ENCODE data around the gene MIER3. TPM values are rescaled to one million over a fixed set of nuclear protein-coding genes. Genes with fewer than 3 reads are reported as not detected.

Gene MIER3
- total RNA-seq, 1 donor from 2014 or later: 37.6 TPM

DNA sequence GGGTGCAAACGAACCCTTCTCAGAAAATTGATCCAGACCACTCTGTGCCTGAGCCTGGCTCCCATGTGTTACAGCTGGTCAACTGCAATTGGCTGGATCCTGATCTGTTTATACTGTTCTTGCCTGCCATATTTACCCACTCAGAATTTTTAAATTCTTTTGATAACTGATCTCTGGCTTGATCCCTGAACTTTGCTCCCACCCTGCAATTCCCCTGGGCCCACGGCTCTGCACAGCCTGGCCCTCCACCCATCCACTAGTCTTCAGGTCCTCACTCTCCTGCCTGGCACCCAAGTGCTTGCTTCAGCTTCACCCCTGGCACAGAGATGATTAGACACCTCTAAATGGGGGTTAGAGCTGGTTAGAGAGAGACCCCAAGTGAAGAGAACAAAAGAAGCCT, 25.9 kb upstream of the MIER3 start:
- no peaks in the 10 kb centered on the region for H3K9me3 Mint-ChIP-seq
- H3K27ac Mint-ChIP-seq: no peak overlapping the region
- H3K4me1 Mint-ChIP-seq: no peaks in the 10 kb centered on the region
- no peak for DNase-seq
- no peaks in the 10 kb centered on the region for H3K36me3 Mint-ChIP-seq (ENCODE audit: low read depth)
- H3K27me3 Mint-ChIP-seq: peaks cover 31% of the 10 kb centered on the region
- intact Hi-C loops (cut with micrococcal nuclease): no loop called here
- H3K4me3 Mint-ChIP-seq: no peak overlapping the region

DNA sequence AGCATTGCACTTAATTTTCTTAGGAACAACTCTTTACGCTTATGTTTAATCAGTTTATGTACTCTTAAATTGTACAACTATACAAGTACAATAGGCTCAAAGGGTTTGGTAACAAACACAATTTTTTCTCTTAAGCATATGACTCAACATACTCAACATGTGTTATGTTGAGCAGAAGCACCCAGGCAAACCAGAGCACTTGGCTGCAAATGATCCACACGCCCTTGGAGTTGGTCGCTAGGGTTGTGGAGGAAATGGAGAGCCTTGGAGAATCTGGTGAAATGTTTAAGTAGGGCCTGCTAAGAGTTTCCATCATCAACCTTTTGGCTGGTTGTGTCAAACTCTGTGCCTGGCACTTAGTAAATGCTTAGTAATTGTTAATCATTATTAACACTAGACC, 25.1 kb upstream of the MIER3 start:
- no peak overlapping the region for H3K4me3 Mint-ChIP-seq
- no peaks in the 10 kb centered on the region for H3K4me1 Mint-ChIP-seq
- intact Hi-C loops (cut with micrococcal nuclease): no loop called here

DNA sequence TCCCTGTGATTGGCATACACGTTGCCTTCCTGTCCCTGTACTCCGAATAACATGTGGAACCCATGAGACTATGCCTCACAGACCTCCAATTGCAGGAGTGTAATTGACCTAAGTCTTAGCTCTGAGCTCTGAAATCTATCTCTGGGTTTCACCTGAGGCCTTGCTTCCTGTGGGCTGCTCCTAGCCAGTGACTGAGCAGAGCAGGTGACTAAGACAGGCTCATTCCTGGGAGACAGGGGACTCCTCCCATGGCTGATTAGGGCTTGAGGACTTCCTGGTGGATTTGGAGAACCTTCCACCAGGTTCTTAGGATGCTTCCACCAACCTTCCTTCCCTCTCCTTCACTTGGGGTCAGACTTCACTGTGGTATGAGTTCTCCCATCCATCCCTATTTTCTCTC, 22.3 kb upstream of the MIER3 start:
- intact Hi-C loops (cut with micrococcal nuclease): no loop called here
- Mint-ChIP-seq H3K36me3 (ENCODE audit: low read depth) (no peaks in the 10 kb centered on the region), H3K9me3 (no peaks in the 10 kb centered on the region), H3K27ac (no peak overlapping the region), H3K4me1 (no peaks in the 10 kb centered on the region), H3K27me3 (peaks cover 27% of the 10 kb centered on the region), H3K4me3 (no peak overlapping the region)
- DNase-seq: no peak

More for the DNA sequence above, 25.1 kb upstream of the MIER3 start:
- no peak for DNase-seq
- Mint-ChIP-seq H3K9me3 (no peaks in the 10 kb centered on the region), H3K27me3 (peaks cover 32% of the 10 kb centered on the region), H3K27ac (no peak overlapping the region), H3K36me3 (ENCODE audit: low read depth) (no peaks in the 10 kb centered on the region)

DNA sequence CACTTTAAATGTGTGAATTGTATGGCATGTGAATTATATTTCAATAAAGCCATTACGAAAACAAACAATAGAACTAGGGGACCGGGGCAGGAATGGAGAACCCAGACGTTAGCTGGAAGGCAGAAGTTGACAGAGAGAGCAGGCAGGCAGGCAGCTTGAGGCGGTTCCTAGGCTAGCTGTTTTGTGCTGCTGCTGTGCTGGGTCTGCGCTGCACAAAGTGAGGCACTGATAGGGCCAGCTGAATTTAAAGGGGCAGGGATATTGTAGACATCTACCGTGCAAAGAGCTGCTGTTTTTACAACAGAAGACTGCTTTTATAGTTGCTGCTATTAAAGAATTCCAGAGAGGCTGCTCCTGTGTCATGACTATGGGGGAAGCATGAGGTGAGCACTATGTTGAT, 21.6 kb upstream of the MIER3 start:
- Mint-ChIP-seq H3K9me3 (no peaks in the 10 kb centered on the region), H3K36me3 (ENCODE audit: low read depth) (no peaks in the 10 kb centered on the region), H3K27me3 (peaks cover 27% of the 10 kb centered on the region), H3K4me1 (no peaks in the 10 kb centered on the region), H3K4me3 (no peak overlapping the region), H3K27ac (no peak overlapping the region)
- DNase-seq: no peak
- intact Hi-C loops (cut with micrococcal nuclease): no loop called here

DNA sequence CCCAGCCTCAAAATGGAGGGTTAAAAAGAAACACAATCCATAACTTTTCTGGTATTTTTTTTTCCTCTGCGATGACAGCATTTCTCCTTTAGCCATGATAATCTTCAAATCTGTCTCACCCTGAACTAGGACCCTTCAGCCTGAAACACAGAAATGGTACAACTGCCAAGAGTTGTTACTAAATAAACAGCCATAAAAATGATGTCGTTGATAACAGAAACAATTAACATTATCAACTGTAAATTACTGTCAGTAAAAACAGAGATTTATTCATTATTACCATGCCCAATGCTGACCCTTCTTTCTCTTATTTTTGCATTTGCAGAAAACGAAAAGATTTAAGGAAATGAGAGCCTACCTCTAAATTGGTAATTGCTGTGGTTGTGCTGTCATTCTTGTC, 19.4 kb upstream of the MIER3 start:
- Mint-ChIP-seq H3K9me3 (no peaks in the 10 kb centered on the region), H3K36me3 (ENCODE audit: low read depth) (no peaks in the 10 kb centered on the region), H3K4me3 (no peak overlapping the region), H3K4me1 (no peaks in the 10 kb centered on the region), H3K27me3 (peaks cover 36% of the 10 kb centered on the region), H3K27ac (no peak overlapping the region)
- intact Hi-C loops (cut with micrococcal nuclease): no loop called here
- DNase-seq: no peak

DNA sequence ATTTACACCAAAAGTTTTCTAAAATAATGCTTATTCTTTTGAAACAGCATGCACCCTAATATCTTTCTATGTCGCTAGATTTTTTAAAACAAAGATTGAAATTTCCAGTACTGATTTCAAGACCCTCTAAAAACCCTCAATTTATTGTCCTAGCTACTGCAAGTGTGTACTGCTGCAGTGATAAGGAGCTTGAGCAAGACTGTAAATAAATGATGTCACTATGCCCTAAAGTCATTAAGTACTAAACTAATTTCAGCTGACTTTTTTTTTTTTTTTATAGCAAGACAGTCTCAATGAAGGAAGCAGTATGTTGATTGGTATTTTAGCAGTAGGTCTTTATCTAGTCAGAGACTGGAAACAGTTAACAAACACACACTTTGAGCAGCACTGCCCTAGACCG, 12.2 kb upstream of the MIER3 start:
- H3K27ac Mint-ChIP-seq: no peak overlapping the region
- no peaks in the 10 kb centered on the region for H3K4me1 Mint-ChIP-seq
- H3K4me3 Mint-ChIP-seq: no peak overlapping the region
- no peaks in the 10 kb centered on the region for H3K9me3 Mint-ChIP-seq
- DNase-seq: no peak
- H3K27me3 Mint-ChIP-seq: peaks cover 64% of the 10 kb centered on the region
- H3K36me3 Mint-ChIP-seq (ENCODE audit: low read depth): no peaks in the 10 kb centered on the region
- intact Hi-C loops (cut with micrococcal nuclease): no loop called here

DNA sequence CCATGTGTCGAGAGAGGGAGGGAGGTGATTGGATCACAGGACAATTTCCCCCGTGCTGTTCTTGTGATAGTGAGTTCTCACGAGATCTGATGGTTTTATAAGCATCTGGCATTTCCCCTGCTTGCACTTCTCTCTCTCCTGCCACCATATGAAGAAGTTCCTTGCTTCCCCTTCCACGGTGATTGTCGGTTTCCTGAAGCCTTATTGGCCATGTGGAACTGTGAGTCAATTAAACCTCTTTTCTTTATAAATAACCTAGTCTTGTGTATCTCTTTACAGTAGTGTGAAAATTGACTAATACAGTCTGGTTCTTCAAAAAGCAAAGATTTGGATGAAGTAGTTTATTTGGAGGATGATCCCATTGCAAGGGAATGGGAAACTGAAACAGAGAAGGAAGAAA, 11.3 kb upstream of the MIER3 start:
- intact Hi-C loops (cut with micrococcal nuclease): no loop called here
- Mint-ChIP-seq H3K4me1 (no peaks in the 10 kb centered on the region), H3K36me3 (ENCODE audit: low read depth) (no peaks in the 10 kb centered on the region), H3K9me3 (no peaks in the 10 kb centered on the region), H3K27ac (no peak overlapping the region), H3K27me3 (peaks cover 67% of the 10 kb centered on the region), H3K4me3 (no peak overlapping the region)
- no peak for DNase-seq

DNA sequence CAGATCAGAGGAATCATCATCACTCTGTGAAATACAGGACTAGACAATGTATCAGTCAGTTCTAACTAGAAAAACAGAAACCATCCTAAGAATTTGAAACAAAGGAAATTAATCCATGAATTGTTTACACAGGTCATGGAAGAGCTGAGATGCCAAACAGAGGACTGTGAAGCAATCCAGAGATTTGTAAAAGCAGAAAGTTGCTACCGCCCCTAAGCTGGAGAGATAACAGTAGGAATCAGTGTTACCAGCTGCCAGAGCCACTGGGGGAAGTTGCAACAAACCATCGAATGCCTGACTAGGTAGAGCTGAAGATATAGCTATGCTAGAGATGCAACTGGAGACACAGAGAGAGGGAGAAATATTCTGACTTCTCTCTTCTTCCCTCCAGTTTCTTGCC, 10.4 kb upstream of the MIER3 start:
- DNase-seq: no peak
- Mint-ChIP-seq H3K4me3 (no peak overlapping the region), H3K9me3 (no peaks in the 10 kb centered on the region), H3K4me1 (no peaks in the 10 kb centered on the region), H3K27me3 (peaks cover 72% of the 10 kb centered on the region), H3K36me3 (ENCODE audit: low read depth) (no peaks in the 10 kb centered on the region), H3K27ac (no peak overlapping the region)
- intact Hi-C loops (cut with micrococcal nuclease): no loop called here

DNA sequence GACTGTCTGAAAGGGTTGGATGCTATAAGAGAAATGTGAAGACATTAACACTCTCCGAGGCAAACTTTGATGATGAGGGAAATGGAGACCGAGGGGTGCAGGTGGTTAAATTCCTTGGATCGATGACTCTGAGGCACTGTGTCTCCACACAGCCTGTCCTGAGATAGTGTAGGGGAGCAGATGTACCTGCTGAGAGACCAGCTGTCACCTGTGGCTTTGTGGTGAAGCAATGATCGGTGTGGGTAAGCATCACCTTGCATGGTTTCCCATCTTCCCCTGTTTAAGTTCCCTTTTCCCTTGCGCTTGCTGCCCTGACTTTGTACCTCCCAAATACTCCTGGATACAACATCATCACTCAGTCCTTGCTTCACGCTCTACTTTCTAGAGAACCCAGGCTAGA, 9.8 kb upstream of the MIER3 start:
- Mint-ChIP-seq H3K4me3 (no peak overlapping the region), H3K27me3 (peaks cover 70% of the 10 kb centered on the region), H3K4me1 (no peaks in the 10 kb centered on the region), H3K27ac (no peak overlapping the region), H3K9me3 (no peaks in the 10 kb centered on the region), H3K36me3 (ENCODE audit: low read depth) (no peaks in the 10 kb centered on the region)
- intact Hi-C loops (cut with micrococcal nuclease): no loop called here
- DNase-seq: no peak

DNA sequence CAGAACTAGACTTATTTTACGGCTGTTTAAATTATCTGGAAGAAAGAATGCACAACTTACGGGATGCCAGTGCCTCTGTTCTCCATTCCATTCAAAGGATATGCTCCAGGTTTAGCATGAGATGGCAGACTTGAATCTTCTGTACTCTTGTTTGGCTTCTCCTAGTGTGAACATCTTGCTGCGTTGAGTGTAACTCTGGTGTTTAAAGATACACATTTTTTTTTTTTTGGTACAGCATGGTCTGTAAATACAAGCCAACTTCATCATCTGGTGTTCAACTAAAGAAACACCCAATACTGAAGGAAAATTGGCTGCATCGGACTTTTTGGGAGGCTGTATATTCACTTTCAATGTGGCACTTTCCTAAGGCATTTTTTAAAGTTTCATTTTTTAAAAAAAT, 7.4 kb upstream of the MIER3 start:
- H3K36me3 Mint-ChIP-seq (ENCODE audit: low read depth): no peaks in the 10 kb centered on the region
- H3K27ac Mint-ChIP-seq: no peak overlapping the region
- H3K4me3 Mint-ChIP-seq: no peak overlapping the region
- no peaks in the 10 kb centered on the region for H3K4me1 Mint-ChIP-seq
- intact Hi-C loops (cut with micrococcal nuclease): no loop called here
- peaks cover 78% of the 10 kb centered on the region for H3K27me3 Mint-ChIP-seq
- DNase-seq: no peak
- no peaks in the 10 kb centered on the region for H3K9me3 Mint-ChIP-seq

DNA sequence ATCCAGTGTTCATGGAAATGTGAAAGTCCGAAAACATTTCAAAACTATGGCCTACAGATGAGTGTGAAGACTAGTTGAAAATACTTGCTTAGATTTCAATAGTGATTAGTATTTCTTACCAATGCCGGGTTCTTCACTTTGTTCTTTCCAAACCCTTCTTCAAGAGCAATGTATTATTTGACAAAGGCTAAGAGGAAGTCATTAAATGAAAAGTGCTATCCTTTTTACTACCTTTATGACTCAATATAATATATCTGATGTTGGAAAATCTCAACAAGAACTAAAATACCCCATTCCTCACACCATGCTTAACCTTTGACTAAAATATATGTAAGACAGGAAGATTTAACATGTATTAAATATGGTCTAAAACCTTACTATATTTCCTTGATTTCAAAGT, 6.7 kb upstream of the MIER3 start:
- Mint-ChIP-seq H3K4me1 (no peaks in the 10 kb centered on the region), H3K27ac (no peak overlapping the region), H3K9me3 (no peaks in the 10 kb centered on the region), H3K27me3 (peaks cover 78% of the 10 kb centered on the region), H3K36me3 (ENCODE audit: low read depth) (no peaks in the 10 kb centered on the region), H3K4me3 (no peak overlapping the region)
- no peak for DNase-seq
- intact Hi-C loops (cut with micrococcal nuclease): no loop called here

DNA sequence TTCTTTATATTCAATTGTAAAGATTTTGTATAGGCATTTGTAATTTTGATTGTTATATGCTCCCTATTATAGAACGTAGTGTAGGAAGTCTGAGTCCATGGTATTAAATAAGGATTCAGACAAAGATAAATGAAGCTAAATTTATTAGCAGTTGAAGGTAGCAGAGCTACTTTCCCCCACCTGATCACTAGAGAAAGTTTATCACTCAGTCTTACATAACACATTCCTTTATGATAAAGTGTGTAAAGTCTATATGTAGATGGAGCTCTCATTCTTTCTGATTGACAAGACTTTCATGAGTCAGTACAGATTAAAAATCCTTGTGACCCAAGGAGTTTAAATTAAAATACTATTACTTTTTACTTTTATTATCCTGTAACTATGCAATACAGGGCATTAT, 2.3 kb upstream of the MIER3 start:
- H3K4me3 Mint-ChIP-seq: no peak overlapping the region
- peak; percentile 4 for DNase-seq
- H3K4me1 Mint-ChIP-seq: peaks cover 20% of the 10 kb centered on the region
- no peak overlapping the region for H3K27ac Mint-ChIP-seq
- H3K9me3 Mint-ChIP-seq: no peaks in the 10 kb centered on the region
- H3K27me3 Mint-ChIP-seq: peaks cover 56% of the 10 kb centered on the region
- peaks cover 4% of the 10 kb centered on the region for H3K36me3 Mint-ChIP-seq (ENCODE audit: low read depth)
- intact Hi-C loops (cut with micrococcal nuclease): loop anchor here (5.0 kb wide), 1 partner anchor 163 kb away; no protein-coding TSS in a partner anchor

DNA sequence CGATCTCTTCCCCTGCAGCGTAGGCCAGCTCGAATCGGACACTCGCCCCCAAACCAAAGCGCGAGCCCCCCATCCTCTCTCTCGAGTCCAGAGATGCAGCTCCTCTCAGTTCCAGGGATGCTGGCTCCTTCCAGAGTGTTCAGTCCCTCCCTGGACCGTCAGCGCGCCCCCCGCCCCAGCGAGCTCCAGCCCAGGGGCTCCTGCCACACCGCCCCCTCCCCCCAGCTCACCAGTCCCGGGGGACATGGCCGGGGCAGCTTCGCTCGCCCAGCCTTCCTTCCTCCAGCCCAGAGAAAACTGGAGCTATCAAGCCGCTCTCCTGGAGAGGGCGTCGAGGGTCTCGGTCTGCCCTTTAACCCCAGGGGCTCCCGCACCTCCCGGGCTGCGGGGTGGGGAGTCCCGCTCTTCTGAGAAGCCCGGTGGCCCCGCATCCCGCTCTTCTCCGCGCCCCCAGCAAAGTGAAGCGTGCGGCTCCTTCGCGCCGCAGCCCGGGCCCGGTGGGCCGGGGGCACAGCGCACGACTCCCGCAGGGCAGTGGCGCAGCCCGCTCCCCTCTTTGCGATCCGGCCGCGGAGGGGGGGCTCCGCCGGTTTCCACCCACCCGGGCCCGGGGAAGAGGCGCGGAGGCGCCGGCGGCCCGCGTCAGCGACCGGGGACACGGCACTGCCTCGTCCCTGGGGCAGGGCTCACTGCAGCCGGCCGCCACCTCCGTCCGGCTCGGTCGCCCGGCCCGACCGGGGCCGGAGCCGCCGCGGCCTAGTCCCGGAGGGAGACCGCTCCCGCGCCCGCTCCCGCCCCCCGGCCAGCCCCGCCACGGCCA, 587 bp downstream of the MIER3 start:
- Mint-ChIP-seq H3K27ac (peak overlapping the region; percentile 90), H3K4me3 (peak overlapping the region; percentile 98), H3K27me3 (peaks cover 34% of the 10 kb centered on the region), H3K4me1 (peaks cover 20% of the 10 kb centered on the region), H3K36me3 (ENCODE audit: low read depth) (peaks cover 12% of the 10 kb centered on the region), H3K9me3 (no peaks in the 10 kb centered on the region)
- DNase-seq: peak; percentile 79
- intact Hi-C loops (cut with micrococcal nuclease): loop anchor here (5.0 kb wide), 1 partner anchor 166 kb away; no protein-coding TSS in a partner anchor

DNA sequence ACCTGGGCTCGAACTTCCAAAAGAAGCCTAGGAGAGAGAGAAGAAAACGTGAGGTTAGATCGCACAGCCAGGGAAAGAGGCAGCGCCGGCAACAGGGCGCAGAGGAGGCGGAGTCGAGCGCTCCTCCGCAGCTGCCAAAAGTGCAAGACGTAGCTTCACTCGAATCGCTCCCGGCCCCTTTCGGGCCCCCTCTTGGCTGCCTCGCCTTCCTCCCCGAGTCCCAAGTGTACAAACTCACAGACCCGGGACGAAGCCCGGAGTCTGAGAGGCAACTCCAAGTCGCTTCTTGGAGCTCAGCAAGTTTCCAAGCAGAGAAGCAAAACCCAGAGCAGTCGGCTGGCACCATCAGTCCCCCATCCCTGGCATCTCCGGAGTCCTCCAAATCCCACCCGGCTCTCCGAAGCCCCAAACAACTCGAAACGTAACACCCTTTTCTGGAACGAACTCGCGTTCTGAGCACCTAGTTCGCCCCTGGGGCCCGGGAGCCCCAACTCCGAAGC, 1.2 kb downstream of the MIER3 start:
- intact Hi-C loops (cut with micrococcal nuclease): loop anchor here (5.0 kb wide), 1 partner anchor 167 kb away; no protein-coding TSS in a partner anchor
- H3K4me3 Mint-ChIP-seq: peak overlapping the region; percentile 98
- no peaks in the 10 kb centered on the region for H3K9me3 Mint-ChIP-seq
- H3K36me3 Mint-ChIP-seq (ENCODE audit: low read depth): peaks cover 18% of the 10 kb centered on the region
- H3K27ac Mint-ChIP-seq: peak overlapping the region; percentile 90
- H3K4me1 Mint-ChIP-seq: peaks cover 20% of the 10 kb centered on the region
- peak; percentile 87 for DNase-seq
- peaks cover 28% of the 10 kb centered on the region for H3K27me3 Mint-ChIP-seq

DNA sequence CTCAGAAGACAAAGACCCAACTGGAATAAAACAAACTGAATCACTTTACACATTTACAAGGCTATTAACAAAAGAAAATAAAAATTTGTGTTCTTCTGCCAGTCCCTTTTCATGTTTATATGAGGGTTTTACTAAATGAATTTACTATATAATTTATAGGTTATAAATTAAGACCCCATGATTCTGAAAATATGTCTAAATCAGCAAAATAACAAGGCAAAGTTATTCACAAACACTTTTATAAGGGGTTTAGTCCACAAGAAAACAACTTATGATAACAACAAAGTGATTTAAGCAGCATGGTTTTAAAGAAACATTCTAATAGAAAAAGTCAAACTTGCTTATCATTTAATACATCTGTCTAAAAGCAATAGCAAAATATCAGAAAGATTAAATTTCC, 4.9 kb downstream of the MIER3 start:
- H3K27me3 Mint-ChIP-seq: no peaks in the 10 kb centered on the region
- no peaks in the 10 kb centered on the region for H3K9me3 Mint-ChIP-seq
- H3K36me3 Mint-ChIP-seq (ENCODE audit: low read depth): peaks cover 36% of the 10 kb centered on the region
- DNase-seq: no peak
- intact Hi-C loops (cut with micrococcal nuclease): no loop called here
- H3K27ac Mint-ChIP-seq: no peak overlapping the region
- peaks cover 20% of the 10 kb centered on the region for H3K4me1 Mint-ChIP-seq
- H3K4me3 Mint-ChIP-seq: no peak overlapping the region

Measured in activated CD4-positive, alpha-beta T cell treated with anti-CD3 and anti-CD28 coated beads, Interleukin-2, amount 10 ng/mL, durations not matched to agents 24 days and 14 days (primary cell).